Neural progenitor cell (in vitro differentiated cells): Measurements from ENCODE around the gene CD44. TPM values are rescaled to one million over a fixed set of nuclear protein-coding genes. Genes with fewer than 3 reads are reported as not detected.
A peak's percentile ranks its signal among the peaks of the same experiment; 100 is the strongest.
"Not testable (repeated sequence)": the region's sequence is repeated elsewhere in the genome, so short reads cannot be mapped to it uniquely, and the experiment has no call there.

Experiments used
- DNase-seq: peaks from one replicate; pipeline ENCODE4 v3.0.0-alpha.2; 2016; ENCODE audit warnings: low spot score
- H2AFZ ChIP-seq: fragments of 200-600 bp; sonication (generic); replicated peaks from 2 replicates; pipeline ENCODE4 v1.6.1; 2016; ENCODE audit warnings: antibody characterized with exemption
- H3F3A ChIP-seq: fragments of 200-600 bp; sonication (generic); 2 replicates; pipeline ENCODE4 v1.6.1; 2016; ENCODE audit warnings: antibody characterized with exemption, low read depth
- H3K27ac ChIP-seq: fragments of 200-600 bp; sonication (generic); 2 replicates; pipeline ENCODE4 v1.5.1; 2016; ENCODE audit warnings: mild to moderate bottlenecking
- H3K27me3 ChIP-seq: fragments of 200-600 bp; sonication (generic); 2 replicates; pipeline ENCODE4 v1.6.1; 2016; ENCODE audit warnings: mild to moderate bottlenecking, moderate library complexity
- H3K36me3 ChIP-seq: fragments of 200-600 bp; sonication (generic); 2 replicates; pipeline ENCODE4 v1.5.1; 2016
- H3K4me1 ChIP-seq: fragments of 200-600 bp; sonication (generic); 2 replicates; pipeline ENCODE4 v1.6.1; 2016; ENCODE audit warnings: mixed run types
- H3K4me2 ChIP-seq: fragments of 200-600 bp; sonication (generic); 2 replicates; pipeline ENCODE4 v1.6.1; 2016
- H3K4me3 ChIP-seq: fragments of 200-600 bp; sonication (generic); 2 replicates; pipeline ENCODE4 v1.5.1; 2016
- H3K79me2 ChIP-seq: fragments of 200-600 bp; sonication (generic); 2 replicates; pipeline ENCODE4 v1.6.1; 2016; ENCODE audit warnings: low read depth
- H3K9ac ChIP-seq: fragments of 200-600 bp; sonication (generic); 2 replicates; pipeline ENCODE4 v1.6.1; 2016
- H3K9me3 ChIP-seq: fragments of 200-600 bp; sonication (generic); 2 replicates; pipeline ENCODE4 v1.5.1; 2016; ENCODE audit warnings: low read depth
- H4K20me1 ChIP-seq: fragments of 200-600 bp; sonication (generic); 2 replicates; pipeline ENCODE4 v1.6.1; 2016; ENCODE audit warnings: low read depth
- H3K27ac Mint-ChIP-seq: 3 replicates; pipeline ENCODE4 v1.8.0; 2021; ENCODE audit warnings: mixed read lengths
- H3K27me3 Mint-ChIP-seq: 2 replicates; pipeline ENCODE4 v1.8.0; 2022; ENCODE audit warnings: low read depth, mild to moderate bottlenecking, inconsistent platforms, moderate library complexity, mixed read lengths; ENCODE audit not compliant: insufficient read depth
- H3K36me3 Mint-ChIP-seq: 3 replicates; pipeline ENCODE4 v1.8.0; 2021; ENCODE audit warnings: mixed read lengths
- H3K4me1 Mint-ChIP-seq: 3 replicates; pipeline ENCODE4 v1.8.0; 2021; ENCODE audit warnings: mixed read lengths
- H3K4me3 Mint-ChIP-seq: 3 replicates; pipeline ENCODE4 v1.8.0; 2021; ENCODE audit warnings: mild to moderate bottlenecking, moderate library complexity, mixed read lengths
- H3K9me3 Mint-ChIP-seq: 3 replicates; pipeline ENCODE4 v1.8.0; 2020; ENCODE audit warnings: mixed read lengths
- EZH2 ChIP-seq: fragments of 200-600 bp; sonication (generic); IDR thresholded peaks from 2 replicates; pipeline ENCODE4 v1.6.1; 2017; ENCODE audit warnings: antibody characterized with exemption, mild to moderate bottlenecking, moderate library complexity
- EZH2phosphoT487 ChIP-seq: fragments of 200-600 bp; sonication (generic); IDR thresholded peaks from 2 replicates; pipeline ENCODE4 v1.6.1; 2017; ENCODE audit warnings: antibody characterized with exemption
- total RNA-seq: library from RNA; depleted of rRNA; stranded (reverse); fragments of >200 nt; gene quantifications from 2 replicates; pipeline ENCODE4 v1.2.3, GENCODE V29; 2015; ENCODE audit warnings: low replicate concordance
- TF ChIP-seq, protein P1 (sequence below): fragments of 200-600 bp; sonication (generic); IDR thresholded peaks from 2 replicates; pipeline ENCODE4 v1.5.1; 2017; ENCODE audit warnings: antibody characterized with exemption, mild to moderate bottlenecking

Gene CD44
- total RNA-seq, 1 donor from 2014 or later, result 1.4 TPM

DNA sequence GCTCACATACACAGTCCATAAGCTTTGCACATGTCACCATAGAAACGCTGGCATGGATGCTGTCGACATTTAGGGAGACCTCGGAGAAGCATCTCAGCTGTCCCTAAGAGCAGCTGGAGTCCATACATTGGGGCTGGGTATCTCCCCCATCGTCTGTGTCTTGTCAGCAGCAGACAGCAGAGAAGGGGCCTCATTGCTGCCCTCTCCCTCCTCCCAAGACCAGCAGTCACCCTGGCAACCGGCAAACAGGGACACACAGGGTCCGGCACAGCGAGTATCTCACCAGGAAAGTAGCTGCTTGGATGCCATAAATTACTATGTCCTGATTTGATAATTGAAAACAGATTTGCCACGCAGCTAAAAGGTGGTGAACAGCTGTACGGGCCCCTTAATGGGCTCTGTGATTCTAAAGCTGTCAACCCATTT lies 84.4 kb downstream of the CD44 start:
- H3K4me3 ChIP-seq, result no peak overlapping the region
- peak overlapping the region; percentile 28 for H3K27ac Mint-ChIP-seq
- TF ChIP-seq EZH2phosphoT487 (no peak), EZH2 (no peak)
- TF ChIP-seq, protein P1, sequence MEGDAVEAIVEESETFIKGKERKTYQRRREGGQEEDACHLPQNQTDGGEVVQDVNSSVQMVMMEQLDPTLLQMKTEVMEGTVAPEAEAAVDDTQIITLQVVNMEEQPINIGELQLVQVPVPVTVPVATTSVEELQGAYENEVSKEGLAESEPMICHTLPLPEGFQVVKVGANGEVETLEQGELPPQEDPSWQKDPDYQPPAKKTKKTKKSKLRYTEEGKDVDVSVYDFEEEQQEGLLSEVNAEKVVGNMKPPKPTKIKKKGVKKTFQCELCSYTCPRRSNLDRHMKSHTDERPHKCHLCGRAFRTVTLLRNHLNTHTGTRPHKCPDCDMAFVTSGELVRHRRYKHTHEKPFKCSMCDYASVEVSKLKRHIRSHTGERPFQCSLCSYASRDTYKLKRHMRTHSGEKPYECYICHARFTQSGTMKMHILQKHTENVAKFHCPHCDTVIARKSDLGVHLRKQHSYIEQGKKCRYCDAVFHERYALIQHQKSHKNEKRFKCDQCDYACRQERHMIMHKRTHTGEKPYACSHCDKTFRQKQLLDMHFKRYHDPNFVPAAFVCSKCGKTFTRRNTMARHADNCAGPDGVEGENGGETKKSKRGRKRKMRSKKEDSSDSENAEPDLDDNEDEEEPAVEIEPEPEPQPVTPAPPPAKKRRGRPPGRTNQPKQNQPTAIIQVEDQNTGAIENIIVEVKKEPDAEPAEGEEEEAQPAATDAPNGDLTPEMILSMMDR, result no peak
- no peaks in the 10 kb centered on the region for H3F3A ChIP-seq
- no peak overlapping the region for H3K9ac ChIP-seq
- H2AFZ ChIP-seq, result no peak overlapping the region
- no peak overlapping the region for H3K27ac ChIP-seq
- H3K27me3 Mint-ChIP-seq, result peaks cover 6% of the 10 kb centered on the region
- no peaks in the 10 kb centered on the region for H3K9me3 Mint-ChIP-seq
- H3K4me1 ChIP-seq, result no peaks in the 10 kb centered on the region
- H3K4me1 Mint-ChIP-seq, result peaks cover 21% of the 10 kb centered on the region
- H3K4me3 Mint-ChIP-seq, result peak overlapping the region; percentile 7
- no peak overlapping the region for H3K4me2 ChIP-seq
- no peaks in the 10 kb centered on the region for H3K9me3 ChIP-seq
- DNase-seq, result peak; percentile 30
- no peaks in the 10 kb centered on the region for H3K36me3 Mint-ChIP-seq
- no peaks in the 10 kb centered on the region for H3K79me2 ChIP-seq
- no peaks in the 10 kb centered on the region for H4K20me1 ChIP-seq
- no peaks in the 10 kb centered on the region for H3K36me3 ChIP-seq
- H3K27me3 ChIP-seq, result no peaks in the 10 kb centered on the region

DNA sequence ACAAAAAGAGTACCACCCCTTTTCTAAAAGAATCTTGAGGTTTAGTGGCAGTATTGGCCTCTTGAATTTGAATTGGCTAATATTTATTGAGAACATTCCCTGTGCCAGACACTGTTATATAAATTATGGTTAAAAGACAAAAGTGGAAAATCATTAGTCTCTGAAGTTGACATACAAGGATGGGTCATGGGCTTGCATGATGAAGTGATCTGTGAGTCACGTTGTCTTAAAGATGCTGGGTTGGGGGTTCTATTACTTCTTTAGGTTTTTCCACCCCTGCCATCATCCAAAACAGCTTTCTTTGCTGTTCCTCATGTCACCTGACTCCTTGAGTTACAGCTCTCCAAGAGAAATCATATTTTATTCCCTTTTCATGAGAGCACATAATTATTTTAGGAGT lies 85.0 kb downstream of the CD44 start:
- H3K27ac ChIP-seq, result no peak overlapping the region
- no peaks in the 10 kb centered on the region for H3K27me3 ChIP-seq
- H3K4me3 ChIP-seq, result no peak overlapping the region
- Mint-ChIP-seq H3K36me3 (no peaks in the 10 kb centered on the region), H3K27ac (peak overlapping the region; percentile 42), H3K4me3 (no peak overlapping the region), H3K27me3 (peaks cover 6% of the 10 kb centered on the region), H3K9me3 (no peaks in the 10 kb centered on the region), H3K4me1 (peaks cover 21% of the 10 kb centered on the region)
- no peaks in the 10 kb centered on the region for H3F3A ChIP-seq
- H3K9me3 ChIP-seq, result no peaks in the 10 kb centered on the region
- H3K4me2 ChIP-seq, result no peak overlapping the region
- TF ChIP-seq EZH2phosphoT487 (no peak), EZH2 (no peak)
- H4K20me1 ChIP-seq, result no peaks in the 10 kb centered on the region
- DNase-seq, result no peak
- no peaks in the 10 kb centered on the region for H3K4me1 ChIP-seq
- no peaks in the 10 kb centered on the region for H3K36me3 ChIP-seq
- H2AFZ ChIP-seq, result no peak overlapping the region
- H3K9ac ChIP-seq, result no peak overlapping the region
- H3K79me2 ChIP-seq, result no peaks in the 10 kb centered on the region

DNA sequence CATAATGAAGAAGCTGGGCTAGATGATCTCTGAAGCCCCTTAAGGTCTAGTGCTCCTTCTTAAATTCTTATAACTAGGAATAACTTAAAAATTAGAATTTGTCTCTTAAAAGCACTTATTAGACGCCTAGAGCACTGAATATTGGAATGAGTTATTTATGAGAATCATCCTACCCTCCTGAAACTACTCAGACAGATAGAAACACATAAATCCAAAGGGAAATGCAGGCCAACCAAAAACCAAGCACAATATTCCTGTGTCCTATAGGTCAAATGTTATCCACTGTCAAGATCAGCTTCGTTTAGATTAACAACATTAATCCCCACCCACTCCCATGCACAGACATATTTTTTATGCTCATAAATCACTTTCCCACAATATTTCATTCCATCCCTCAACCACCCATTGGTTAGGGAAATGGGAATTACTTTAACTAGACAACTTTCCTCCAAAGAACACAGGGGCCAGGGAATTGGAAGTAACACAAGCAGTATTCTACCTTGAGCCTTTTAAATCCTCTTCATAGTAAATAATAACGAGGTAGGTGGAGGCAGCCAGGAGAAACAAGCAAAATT lies 87.1 kb downstream of the CD44 start:
- Histone ChIP-seq H3K9me3 (no peaks in the 10 kb centered on the region), H3K27me3 (no peaks in the 10 kb centered on the region), H3K4me2 (no peak overlapping the region), H3F3A (no peaks in the 10 kb centered on the region), H2AFZ (no peak overlapping the region), H3K9ac (no peak overlapping the region), H3K4me3 (no peak overlapping the region), H3K36me3 (no peaks in the 10 kb centered on the region), H4K20me1 (no peaks in the 10 kb centered on the region), H3K79me2 (no peaks in the 10 kb centered on the region), H3K4me1 (peaks cover 18% of the 10 kb centered on the region), H3K27ac (no peak overlapping the region)
- Mint-ChIP-seq H3K4me1 (peaks cover 31% of the 10 kb centered on the region), H3K36me3 (no peaks in the 10 kb centered on the region), H3K9me3 (no peaks in the 10 kb centered on the region), H3K27ac (no peak overlapping the region), H3K27me3 (peaks cover 6% of the 10 kb centered on the region), H3K4me3 (no peak overlapping the region)
- DNase-seq, result no peak
- TF ChIP-seq EZH2 (no peak), EZH2phosphoT487 (no peak)
- TF ChIP-seq, protein P1, result no peak

DNA sequence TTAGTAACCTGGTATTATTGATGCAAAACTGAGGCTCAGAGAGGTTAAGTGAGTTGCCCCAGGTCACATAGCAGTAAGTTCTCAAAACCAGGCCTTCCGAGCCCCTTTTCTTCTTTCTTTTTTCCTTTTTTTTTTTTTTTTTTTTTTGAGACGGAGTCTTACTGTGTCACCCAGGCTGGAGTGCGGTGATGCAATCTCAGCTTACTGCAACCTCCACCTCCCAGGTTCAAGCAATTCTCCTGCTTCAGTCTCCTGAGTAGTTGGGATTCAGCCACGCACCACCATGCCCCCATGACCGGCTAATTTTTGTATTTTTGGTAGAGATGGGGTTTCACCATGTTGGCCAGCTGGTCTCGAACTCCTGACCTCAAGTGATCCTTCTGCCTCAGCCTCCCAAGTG lies 87.8 kb downstream of the CD44 start:
- H3F3A ChIP-seq, H3K27ac ChIP-seq, H3K79me2 ChIP-seq, H3K36me3 Mint-ChIP-seq, H3K36me3 ChIP-seq, H3K9me3 ChIP-seq, H3K9ac ChIP-seq, H2AFZ ChIP-seq, H3K27me3 Mint-ChIP-seq, H3K27me3 ChIP-seq, H3K4me3 Mint-ChIP-seq, H3K27ac Mint-ChIP-seq, H4K20me1 ChIP-seq, H3K4me2 ChIP-seq, H3K4me3 ChIP-seq, H3K9me3 Mint-ChIP-seq, DNase-seq: not testable (repeated sequence)
- peaks cover 31% of the 10 kb centered on the region for H3K4me1 Mint-ChIP-seq
- peaks cover 18% of the 10 kb centered on the region for H3K4me1 ChIP-seq
